GM12878 (cell line): ENCODE results near the gene UST. TPM values are rescaled to one million over a fixed set of nuclear protein-coding genes. Genes with fewer than 3 reads are reported as not detected.
A peak's percentile ranks its signal among the peaks of the same experiment; 100 is the strongest.

Experiments
- BHLHE40 ChIP-seq, 2 experiments: fragments of 450-650 bp in 1 of 2; IDR thresholded peaks; 2 replicates each; pipeline ENCODE4 v1.6.1; 2011 to 2017; ENCODE audit warnings: low read depth in 2 of 2, borderline replicate concordance in 1 of 2, improper control_type of control experiment in 1 of 2, low read length in 1 of 2, mild to moderate bottlenecking in 1 of 2
- BMI1 ChIP-seq: fragments of 450-650 bp; IDR thresholded peaks from 2 replicates; pipeline ENCODE4 v1.6.1; 2016; ENCODE audit warnings: mild to moderate bottlenecking, moderate library complexity, borderline replicate concordance
- CHD4 ChIP-seq: fragments of 200-600 bp; sonication (generic); IDR thresholded peaks from 2 replicates; pipeline ENCODE4 v1.6.1; 2016; ENCODE audit warnings: mild to moderate bottlenecking
- CTCF ChIP-seq, 3 experiments: IDR thresholded peaks in 2 of 3; conservative IDR thresholded peaks in 1 of 3; 2 replicates each; pipeline ENCODE4 v1.5.1; 2011; ENCODE audit warnings: low read depth in 3 of 3, low read length in 3 of 3, mild to moderate bottlenecking in 3 of 3, control low read depth in 2 of 3, moderate library complexity in 2 of 3, inconsistent platforms in 1 of 3, mixed read lengths in 1 of 3; ENCODE audit not compliant: control insufficient read depth in 2 of 3, insufficient read depth in 1 of 3; ENCODE audit errors: extremely low read depth in 1 of 3
- EP300 ChIP-seq, 2 experiments: fragments of 150-350 bp in 1 of 2; IDR thresholded peaks; 2 replicates each; pipeline ENCODE4 v1.6.1; 2011 to 2012; ENCODE audit warnings: low read depth in 2 of 2, low read length in 2 of 2, borderline replicate concordance in 1 of 2, improper control_type of control experiment in 1 of 2, inconsistent platforms in 1 of 2; ENCODE audit not compliant: control insufficient read depth in 1 of 2
- HCFC1 ChIP-seq: fragments of 150-350 bp; IDR thresholded peaks from 2 replicates; pipeline ENCODE4 v1.6.1; 2014; ENCODE audit warnings: low read length
- IKZF2 ChIP-seq, 2 experiments: fragments of 450-650 bp; IDR thresholded peaks; 2 replicates each; pipeline ENCODE4 v1.6.1; 2017; ENCODE audit warnings: mild to moderate bottlenecking in 2 of 2, moderate library complexity in 2 of 2
- JUNB ChIP-seq: IDR thresholded peaks from 2 replicates; pipeline ENCODE4 v1.6.1; 2016; ENCODE audit warnings: antibody characterized with exemption, mild to moderate bottlenecking
- MAX ChIP-seq: IDR thresholded peaks from 2 replicates; pipeline ENCODE4 v1.6.1; 2012; ENCODE audit warnings: low read depth, low read length, improper control_type of control experiment
- MTA3 ChIP-seq: IDR thresholded peaks from 2 replicates; pipeline ENCODE4 v1.6.1; 2012; ENCODE audit warnings: low read length, inconsistent platforms, borderline replicate concordance
- MXI1 ChIP-seq: fragments of 150-350 bp; IDR thresholded peaks from 2 replicates; pipeline ENCODE4 v1.6.1; 2011; ENCODE audit warnings: low read depth, mild to moderate bottlenecking, inconsistent platforms, low read length, improper control_type of control experiment
- NBN ChIP-seq: fragments of 450-650 bp; IDR thresholded peaks from 2 replicates; pipeline ENCODE4 v1.6.1; 2016
- NFXL1 ChIP-seq: fragments of 450-650 bp; IDR thresholded peaks from 2 replicates; pipeline ENCODE4 v1.6.1; 2017; ENCODE audit warnings: antibody characterized with exemption, mild to moderate bottlenecking, borderline replicate concordance
- PAX8 ChIP-seq: fragments of 450-650 bp; IDR thresholded peaks from 2 replicates; pipeline ENCODE4 v1.6.1; 2017; ENCODE audit warnings: mild to moderate bottlenecking, moderate library complexity
- RELA ChIP-seq: fragments of 450-650 bp; IDR thresholded peaks from 2 replicates; pipeline ENCODE4 v1.8.0; 2014; ENCODE audit warnings: borderline replicate concordance; ENCODE audit not compliant: partially characterized antibody
- RFX5 ChIP-seq: IDR thresholded peaks from 2 replicates; pipeline ENCODE4 v1.6.1; 2011; ENCODE audit warnings: low read depth, low read length, improper control_type of control experiment
- SMAD1 ChIP-seq: fragments of 450-650 bp; IDR thresholded peaks from 2 replicates; pipeline ENCODE4 v1.6.1; 2018; ENCODE audit warnings: mild to moderate bottlenecking, low read depth; ENCODE audit not compliant: partially characterized antibody
- SMC3 ChIP-seq: IDR thresholded peaks from 2 replicates; pipeline ENCODE4 v1.6.1; 2011; ENCODE audit warnings: low read length, improper control_type of control experiment, borderline replicate concordance
- SPI1 ChIP-seq: IDR thresholded peaks from 2 replicates; pipeline ENCODE4 v1.6.1; 2011; ENCODE audit warnings: low read depth, mild to moderate bottlenecking, low read length, moderate library complexity, borderline replicate concordance; ENCODE audit not compliant: insufficient read depth
- STAT3 ChIP-seq: IDR thresholded peaks from 2 replicates; pipeline ENCODE4 v1.6.1; 2011; ENCODE audit warnings: low read depth, low read length, improper control_type of control experiment
- TAF1 ChIP-seq: IDR thresholded peaks from 2 replicates; pipeline ENCODE4 v1.6.1; 2011; ENCODE audit warnings: mild to moderate bottlenecking, low read depth, low read length, borderline replicate concordance
- TCF7 ChIP-seq: IDR thresholded peaks from 2 replicates; pipeline ENCODE4 v1.6.1; 2014; ENCODE audit warnings: antibody characterized with exemption, borderline replicate concordance
- YBX1 ChIP-seq: fragments of 450-650 bp; IDR thresholded peaks from 2 replicates; pipeline ENCODE4 v1.6.1; 2016; ENCODE audit warnings: antibody characterized with exemption
- ZNF217 ChIP-seq: fragments of 450-650 bp; IDR thresholded peaks from 2 replicates; pipeline ENCODE4 v1.6.1; 2017; ENCODE audit warnings: antibody characterized with exemption, mild to moderate bottlenecking
- ZNF592 ChIP-seq: fragments of 450-650 bp; IDR thresholded peaks from 2 replicates; pipeline ENCODE4 v1.6.1; 2017; ENCODE audit warnings: mild to moderate bottlenecking, moderate library complexity
- ZNF622 ChIP-seq: fragments of 450-650 bp; IDR thresholded peaks from 2 replicates; pipeline ENCODE4 v1.6.1; 2017; ENCODE audit warnings: mild to moderate bottlenecking, inconsistent platforms
- polyA plus RNA-seq, 11 experiments: library from polyadenylated mRNA; depleted of rRNA in 4 of 11; unstranded in 6 of 11; stranded (reverse) in 5 of 11; fragments of >200 nt; fragmentation: Nextera tagmentation in 4 of 11; fragmentation: Illumina TruSeq in 1 of 11; extraction: Ambion mirVana in 4 of 11; extraction: Trizol in 1 of 11; gene quantifications; 1 replicate in 1 of 11; 2 replicates in 10 of 11; pipeline versions ENCODE4 v1.2.1 to v1.2.3, GENCODE V29; 2011 to 2016; ENCODE audit warnings: inconsistent platforms in 2 of 11, missing spikeins in 2 of 11, low read depth in 1 of 11
- total RNA-seq, 4 experiments: library from RNA; depleted of rRNA in 3 of 4; stranded (reverse); fragments of >200 nt in 3 of 4; fragmentation: Illumina TruSeq in 1 of 4; extraction: Trizol in 1 of 4; gene quantifications; 2 replicates each; pipeline versions ENCODE4 v1.2.1 to v1.2.3, GENCODE V29; 2013 to 2021

Gene UST
- total and polyA plus RNA-seq, 10 of the 15 experiments (the other 5 are each of a cell fraction or from before 2014, with no cell fraction given), result 0.74 to 43.3 (median 2.2) TPM

GRCh38 chr6:149032599-149033405 is 286.0 kb downstream of the UST start (continued):
- TF ChIP-seq STAT3 (peak; percentile 97), ZNF592 (no peak), SMAD1 (peak; percentile 80), BHLHE40 (IDR thresholded peaks at IDR 0.05; ENCODE audit: borderline replicate concordance in 1 of 2, low read depth in 2 of 2, low read length in 1 of 2) (peak; percentile 82 to 90), MTA3 (peak; percentile 76; the same call in 1 of the 2 replicates), PAX8 (no peak), MAX (no peak), JUNB (peak; percentile 97), IKZF2 (IDR thresholded peaks at IDR 0.05) (peak; percentile 93 to 94), ZNF622 (no peak), RFX5 (no peak), YBX1 (no peak), CHD4 (no peak), BMI1 (0 out of 2 replicates have a peak, but pooled peaks have one; percentile 62), RELA (peak; percentile 44), CTCF (IDR thresholded peaks at IDR 0.05 in 2 of 3, conservative IDR thresholded peaks at IDR 0.05 in 1 of 3; ENCODE audit: control insufficient read depth in 2 of 3, extremely low read depth in 1 of 3, insufficient read depth in 1 of 3, low read depth in 3 of 3, low read length in 3 of 3) (no peak), ZNF217 (peak; percentile 78), NBN (peak; percentile 70; the same call in 1 of the 2 replicates), NFXL1 (no peak), TCF7 (peak; percentile 63), HCFC1 (no peak), EP300 (IDR thresholded peaks at IDR 0.05; ENCODE audit: borderline replicate concordance in 1 of 2, control insufficient read depth in 1 of 2, low read depth in 2 of 2, low read length in 2 of 2) (peak; percentile 91 to 94), TAF1 (peak; percentile 64; the same call in 1 of the 2 replicates), SMC3 (peak; percentile 14; the same call in 1 of the 2 replicates), SPI1 (peak; percentile 30; the same call in 1 of the 2 replicates), MXI1 (peak; percentile 26; the same call in 1 of the 2 replicates)
